H9 (cell line): ENCODE measurements around the gene BLTP3B. TPM values are rescaled to one million over a fixed set of nuclear protein-coding genes. Genes with fewer than 3 reads are reported as not detected.
A peak's percentile ranks its signal among the peaks of the same experiment; 100 is the strongest.

Experiments
- DNase-seq: peaks from one replicate; pipeline ENCODE4 v3.0.0-alpha.2; 2017
- H2AFZ ChIP-seq: one replicate; pipeline ENCODE4 v1.6.1; 2013; ENCODE audit warnings: mild to moderate bottlenecking, low read length, control low read depth, moderate library complexity
- H2AK5ac ChIP-seq: 2 replicates; pipeline ENCODE4 v1.6.1; 2013; ENCODE audit warnings: low read length, control low read depth, mixed read lengths; ENCODE audit not compliant: insufficient read length
- H2BK120ac ChIP-seq: one replicate; pipeline ENCODE4 v1.6.1; 2013; ENCODE audit warnings: low read depth, mild to moderate bottlenecking, low read length, control low read depth, inconsistent platforms; ENCODE audit not compliant: poor library complexity, severe bottlenecking
- H2BK12ac ChIP-seq: 2 replicates; pipeline ENCODE4 v1.6.1; 2013; ENCODE audit warnings: low read length, control low read depth, mixed read lengths, low read depth; ENCODE audit not compliant: insufficient read length
- H2BK15ac ChIP-seq: 2 replicates; pipeline ENCODE4 v1.6.1; 2013; ENCODE audit warnings: low read depth, low read length, control low read depth
- H2BK20ac ChIP-seq: one replicate; pipeline ENCODE4 v1.6.1; 2013; ENCODE audit warnings: low read depth, mild to moderate bottlenecking, low read length, control low read depth, inconsistent platforms; ENCODE audit not compliant: poor library complexity, severe bottlenecking
- H2BK5ac ChIP-seq: 2 replicates; pipeline ENCODE4 v1.6.1; 2013; ENCODE audit warnings: low read length, control low read depth, mixed read lengths; ENCODE audit not compliant: insufficient read length
- H3K14ac ChIP-seq: 2 replicates; pipeline ENCODE4 v1.6.1; 2013; ENCODE audit warnings: low read length, control low read depth; ENCODE audit not compliant: insufficient read depth
- H3K18ac ChIP-seq: 2 replicates; pipeline ENCODE4 v1.6.1; 2013; ENCODE audit warnings: low read depth, mild to moderate bottlenecking, mixed read lengths, low read length, control low read depth; ENCODE audit not compliant: insufficient read length
- H3K23ac ChIP-seq: 2 replicates; pipeline ENCODE4 v1.6.1; 2013; ENCODE audit warnings: low read length, control low read depth, mixed read lengths, low read depth; ENCODE audit not compliant: insufficient read length
- H3K23me2 ChIP-seq: 2 replicates; pipeline ENCODE4 v1.6.1; 2013; ENCODE audit warnings: low read depth, mild to moderate bottlenecking, mixed read lengths, low read length, control low read depth; ENCODE audit not compliant: insufficient read length, poor library complexity, severe bottlenecking
- H3K27ac ChIP-seq: 2 replicates; pipeline ENCODE4 v1.5.1; 2013; ENCODE audit warnings: low read length, control low read depth, mixed read lengths, low read depth; ENCODE audit not compliant: insufficient read length
- H3K27me3 ChIP-seq: 2 replicates; pipeline ENCODE4 v1.6.1; 2013; ENCODE audit warnings: low read length, control low read depth, inconsistent platforms; ENCODE audit not compliant: insufficient read depth
- H3K4ac ChIP-seq: 2 replicates; pipeline ENCODE4 v1.6.1; 2013; ENCODE audit warnings: low read depth, mild to moderate bottlenecking, control low read depth, inconsistent platforms, low read length, moderate library complexity
- H3K4me1 ChIP-seq: 2 replicates; pipeline ENCODE4 v1.6.1; 2013; ENCODE audit warnings: low read length, control low read depth, inconsistent platforms; ENCODE audit not compliant: insufficient read depth
- H3K4me2 ChIP-seq: 2 replicates; pipeline ENCODE4 v1.6.1; 2013; ENCODE audit warnings: low read length, control low read depth, mixed read lengths; ENCODE audit not compliant: insufficient read length, insufficient read depth
- H3K56ac ChIP-seq: 2 replicates; pipeline ENCODE4 v1.6.1; 2013; ENCODE audit warnings: low read depth, mild to moderate bottlenecking, mixed read lengths, low read length, control low read depth; ENCODE audit not compliant: insufficient read length
- H3K79me1 ChIP-seq: 2 replicates; pipeline ENCODE4 v1.6.1; 2013; ENCODE audit warnings: low read depth, mild to moderate bottlenecking, moderate library complexity, low read length, control low read depth, inconsistent platforms; ENCODE audit not compliant: insufficient read depth, poor library complexity, severe bottlenecking
- H3K79me2 ChIP-seq: 2 replicates; pipeline ENCODE4 v1.6.1; 2013; ENCODE audit warnings: low read length, control low read depth, inconsistent platforms; ENCODE audit not compliant: insufficient read depth
- H3K9ac ChIP-seq: 2 replicates; pipeline ENCODE4 v1.6.1; 2013; ENCODE audit warnings: low read length, control low read depth, mixed read lengths; ENCODE audit not compliant: insufficient read length; ENCODE audit errors: extremely low read depth
- H3K9me3 ChIP-seq: one replicate; pipeline ENCODE4 v1.6.1; 2013; ENCODE audit warnings: low read depth, low read length, inconsistent platforms; ENCODE audit not compliant: control insufficient read depth
- H3T11ph ChIP-seq: one replicate; pipeline ENCODE4 v1.6.1; 2013; ENCODE audit warnings: mild to moderate bottlenecking, low read length, control low read depth, inconsistent platforms
- H4K20me1 ChIP-seq: one replicate; pipeline ENCODE4 v1.6.1; 2013; ENCODE audit not compliant: control insufficient read depth, insufficient read length, insufficient read depth
- H4K5ac ChIP-seq: 2 replicates; pipeline ENCODE4 v1.6.1; 2013; ENCODE audit warnings: low read depth, mild to moderate bottlenecking, mixed read lengths, low read length, control low read depth; ENCODE audit not compliant: insufficient read length
- H4K8ac ChIP-seq: replicated peaks from 2 replicates; pipeline ENCODE4 v1.6.1; 2013; ENCODE audit warnings: low read length, control low read depth, mixed read lengths, low read depth; ENCODE audit not compliant: insufficient read length
- H4K91ac ChIP-seq: 2 replicates; pipeline ENCODE4 v1.6.1; 2013; ENCODE audit warnings: low read depth, mild to moderate bottlenecking, moderate library complexity, mixed read lengths, low read length, control low read depth; ENCODE audit not compliant: insufficient read length
- H3K27ac Mint-ChIP-seq, 3 experiments: 2 replicates in 2 of 3; 3 replicates in 1 of 3; pipeline ENCODE4 v1.8.0; 2020 to 2021; ENCODE audit warnings: mixed read lengths in 3 of 3, mild to moderate bottlenecking in 1 of 3, moderate library complexity in 1 of 3
- H3K27me3 Mint-ChIP-seq: 2 replicates; pipeline ENCODE4 v1.8.0; 2021; ENCODE audit warnings: low read depth, mild to moderate bottlenecking, moderate library complexity, mixed read lengths
- H3K36me3 Mint-ChIP-seq, 3 experiments: 2 replicates in 2 of 3; 3 replicates in 1 of 3; pipeline ENCODE4 v1.8.0; 2020 to 2021; ENCODE audit warnings: low read depth in 3 of 3, mixed read lengths in 3 of 3; ENCODE audit not compliant: insufficient read depth in 1 of 3
- H3K4me1 Mint-ChIP-seq, 2 experiments: 2 replicates each; pipeline ENCODE4 v1.8.0; 2020; ENCODE audit warnings: mixed read lengths in 2 of 2
- H3K4me3 Mint-ChIP-seq, 2 experiments: 2 replicates in 1 of 2; 3 replicates in 1 of 2; pipeline ENCODE4 v1.8.0; 2020 to 2021; ENCODE audit warnings: mild to moderate bottlenecking in 2 of 2, mixed read lengths in 2 of 2, moderate library complexity in 1 of 2
- H3K9me3 Mint-ChIP-seq, 2 experiments: 2 replicates in 1 of 2; 3 replicates in 1 of 2; pipeline ENCODE4 v1.8.0; 2020; ENCODE audit warnings: mild to moderate bottlenecking in 2 of 2, mixed read lengths in 2 of 2, moderate library complexity in 1 of 2
- CTCF ChIP-seq: fragments of 200-600 bp; sonication (generic); conservative IDR thresholded peaks from 3 replicates; pipeline ENCODE4 v1.8.0; 2021; ENCODE audit warnings: antibody characterized with exemption, mild to moderate bottlenecking
- WGBS: extraction: QIAGEN DNeasy Blood & Tissue Kit; methylation state at CpG from one replicate; pipeline ENCODE4 v1.1.7; 2013; ENCODE audit warnings: missing lambda C conversion rate, low lambda C conversion rate, mixed read lengths; ENCODE audit not compliant: insufficient read length; ENCODE audit errors: extremely low coverage; 5-methylcytosine and 5-hydroxymethylcytosine counted together
- total RNA-seq: library from RNA; stranded (reverse); gene quantifications from 2 replicates; pipeline ENCODE4 v1.2.1, GENCODE V29; 2021

The BLTP3B gene
- total RNA-seq, 1 experiment from 2014 or later, result 20.7 TPM

- H2BK5ac ChIP-seq, result no peak overlapping the region
- H3K56ac ChIP-seq, result no peak overlapping the region
- DNase-seq, result no peak
- H3K27me3 ChIP-seq, result no peaks in the 10 kb centered on the region
- no peaks in the 10 kb centered on the region for H3K79me1 ChIP-seq
- H3K27ac Mint-ChIP-seq, result peak overlapping the region in 1 of 3 experiments; percentile 92; a peak in 1 of 7 replicates
- no peaks in the 10 kb centered on the region; the same call in 1 of the 2 replicates for H3K79me2 ChIP-seq
- H3K36me3 Mint-ChIP-seq, result peaks cover 20 to 34% (median 28%) of the 10 kb centered on the region in 3 experiments
- no peak overlapping the region for H3K14ac ChIP-seq
- peaks cover 29 to 47% of the 10 kb centered on the region in 2 experiments for H3K4me1 Mint-ChIP-seq
- H3K27ac ChIP-seq, result no peak overlapping the region
- no peak overlapping the region for H4K5ac ChIP-seq
- H2BK20ac ChIP-seq, result no peak overlapping the region
- H2AFZ ChIP-seq, result no peak overlapping the region
- no peak overlapping the region for H3K9ac ChIP-seq
- no peak overlapping the region for H2BK12ac ChIP-seq
- no peak overlapping the region for H4K91ac ChIP-seq
- H3K9me3 Mint-ChIP-seq, result peaks cover 2 to 8% of the 10 kb centered on the region in 2 experiments; a peak in 4 of 5 replicates
- no peaks in the 10 kb centered on the region for H3K23me2 ChIP-seq
- no peak overlapping the region for H4K8ac ChIP-seq
- H3K23ac ChIP-seq, result no peak overlapping the region
- H3K9me3 ChIP-seq, result no peaks in the 10 kb centered on the region
- no peak overlapping the region for H3K4ac ChIP-seq
- no peaks in the 10 kb centered on the region; the same call in 1 of the 2 replicates for H3K4me1 ChIP-seq
- no peak overlapping the region for H2AK5ac ChIP-seq
- H2BK120ac ChIP-seq, result no peak overlapping the region
- no peak overlapping the region for H3K4me2 ChIP-seq
- no peak overlapping the region for H3T11ph ChIP-seq
- no CpG with 5 or more reads among the region's 3 CpGs for WGBS
- H3K27me3 Mint-ChIP-seq, result no peaks in the 10 kb centered on the region
- no peak overlapping the region for H2BK15ac ChIP-seq
- no peak overlapping the region for H3K4me3 Mint-ChIP-seq
- TF ChIP-seq CTCF, result no peak
- no peak overlapping the region for H3K18ac ChIP-seq
- H4K20me1 ChIP-seq, result no peaks in the 10 kb centered on the region
Observed at GRCh38 chr12:100165356-100165755, 22.7 kb upstream of the BLTP3B start.
